ENCODE measurements around the gene GGT6.

GGT6 gene

GRCh38 chr17:4529533-4530152 lies 30.7 kb downstream of the GGT6 start:
- ChIA-PET CTCF (interaction anchor here (0.7 kb wide), 1 partner anchor 109 kb away, joined by 4 read pairs; no protein-coding TSS in a partner anchor), POLR2A (no interaction called here)
- TF ChIP-seq KLF10 (tag by site-specific recombination; IDR thresholded peaks at IDR 0.05) (no peak), ZIC2 (tag by site-specific recombination; IDR thresholded peaks at IDR 0.05) (no peak)
- TF ChIP-seq, protein P1, sequence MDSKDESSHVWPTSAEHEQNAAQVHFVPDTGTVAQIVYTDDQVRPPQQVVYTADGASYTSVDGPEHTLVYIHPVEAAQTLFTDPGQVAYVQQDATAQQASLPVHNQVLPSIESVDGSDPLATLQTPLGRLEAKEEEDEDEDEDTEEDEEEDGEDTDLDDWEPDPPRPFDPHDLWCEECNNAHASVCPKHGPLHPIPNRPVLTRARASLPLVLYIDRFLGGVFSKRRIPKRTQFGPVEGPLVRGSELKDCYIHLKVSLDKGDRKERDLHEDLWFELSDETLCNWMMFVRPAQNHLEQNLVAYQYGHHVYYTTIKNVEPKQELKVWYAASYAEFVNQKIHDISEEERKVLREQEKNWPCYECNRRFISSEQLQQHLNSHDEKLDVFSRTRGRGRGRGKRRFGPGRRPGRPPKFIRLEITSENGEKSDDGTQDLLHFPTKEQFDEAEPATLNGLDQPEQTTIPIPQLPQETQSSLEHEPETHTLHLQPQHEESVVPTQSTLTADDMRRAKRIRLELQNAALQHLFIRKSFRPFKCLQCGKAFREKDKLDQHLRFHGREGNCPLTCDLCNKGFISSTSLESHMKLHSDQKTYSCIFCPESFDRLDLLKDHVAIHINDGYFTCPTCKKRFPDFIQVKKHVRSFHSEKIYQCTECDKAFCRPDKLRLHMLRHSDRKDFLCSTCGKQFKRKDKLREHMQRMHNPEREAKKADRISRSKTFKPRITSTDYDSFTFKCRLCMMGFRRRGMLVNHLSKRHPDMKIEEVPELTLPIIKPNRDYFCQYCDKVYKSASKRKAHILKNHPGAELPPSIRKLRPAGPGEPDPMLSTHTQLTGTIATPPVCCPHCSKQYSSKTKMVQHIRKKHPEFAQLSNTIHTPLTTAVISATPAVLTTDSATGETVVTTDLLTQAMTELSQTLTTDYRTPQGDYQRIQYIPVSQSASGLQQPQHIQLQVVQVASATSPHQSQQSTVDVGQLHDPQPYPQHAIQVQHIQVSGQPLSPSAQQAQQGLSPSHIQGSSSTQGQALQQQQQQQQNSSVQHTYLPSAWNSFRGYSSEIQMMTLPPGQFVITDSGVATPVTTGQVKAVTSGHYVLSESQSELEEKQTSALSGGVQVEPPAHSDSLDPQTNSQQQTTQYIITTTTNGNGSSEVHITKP (tag by site-specific recombination; IDR thresholded peaks at IDR 0.05): peak; percentile 91
- Histone ChIP-seq H3K4me1 (ENCODE audit: control insufficient read depth, insufficient read depth, low read length) (no peaks in the 10 kb centered on the region), H3K36me3 (ENCODE audit: control insufficient read depth in 2 of 2, insufficient read depth in 1 of 2, low read length in 2 of 2) (no peaks in the 10 kb centered on the region), H3K27ac (ENCODE audit: extremely low read depth, low read depth, low read length) (no peak overlapping the region), H3K4me3 (ENCODE audit: low read depth, low read length) (no peak overlapping the region), H3K9me3 (ENCODE audit: control insufficient read depth, insufficient read depth, low read depth, low read length) (no peaks in the 10 kb centered on the region)

- no peaks in the 10 kb centered on the region for H3K4me1 ChIP-seq (ENCODE audit: control insufficient read depth, insufficient read depth, low read length)
- no peaks in the 10 kb centered on the region for H3K36me3 ChIP-seq (ENCODE audit: control insufficient read depth in 2 of 2, insufficient read depth in 1 of 2, low read length in 2 of 2)
- no peak overlapping the region for H3K27ac ChIP-seq (ENCODE audit: extremely low read depth, low read depth, low read length)
- no peak for TF ChIP-seq ATF2 (tag by site-specific recombination; IDR thresholded peaks at IDR 0.05; ENCODE audit: low read depth)
- TF ChIP-seq, protein P2, sequence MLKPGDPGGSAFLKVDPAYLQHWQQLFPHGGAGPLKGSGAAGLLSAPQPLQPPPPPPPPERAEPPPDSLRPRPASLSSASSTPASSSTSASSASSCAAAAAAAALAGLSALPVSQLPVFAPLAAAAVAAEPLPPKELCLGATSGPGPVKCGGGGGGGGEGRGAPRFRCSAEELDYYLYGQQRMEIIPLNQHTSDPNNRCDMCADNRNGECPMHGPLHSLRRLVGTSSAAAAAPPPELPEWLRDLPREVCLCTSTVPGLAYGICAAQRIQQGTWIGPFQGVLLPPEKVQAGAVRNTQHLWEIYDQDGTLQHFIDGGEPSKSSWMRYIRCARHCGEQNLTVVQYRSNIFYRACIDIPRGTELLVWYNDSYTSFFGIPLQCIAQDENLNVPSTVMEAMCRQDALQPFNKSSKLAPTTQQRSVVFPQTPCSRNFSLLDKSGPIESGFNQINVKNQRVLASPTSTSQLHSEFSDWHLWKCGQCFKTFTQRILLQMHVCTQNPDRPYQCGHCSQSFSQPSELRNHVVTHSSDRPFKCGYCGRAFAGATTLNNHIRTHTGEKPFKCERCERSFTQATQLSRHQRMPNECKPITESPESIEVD (tag by site-specific recombination; IDR thresholded peaks at IDR 0.05): no peak
- TF ChIP-seq, protein P3, sequence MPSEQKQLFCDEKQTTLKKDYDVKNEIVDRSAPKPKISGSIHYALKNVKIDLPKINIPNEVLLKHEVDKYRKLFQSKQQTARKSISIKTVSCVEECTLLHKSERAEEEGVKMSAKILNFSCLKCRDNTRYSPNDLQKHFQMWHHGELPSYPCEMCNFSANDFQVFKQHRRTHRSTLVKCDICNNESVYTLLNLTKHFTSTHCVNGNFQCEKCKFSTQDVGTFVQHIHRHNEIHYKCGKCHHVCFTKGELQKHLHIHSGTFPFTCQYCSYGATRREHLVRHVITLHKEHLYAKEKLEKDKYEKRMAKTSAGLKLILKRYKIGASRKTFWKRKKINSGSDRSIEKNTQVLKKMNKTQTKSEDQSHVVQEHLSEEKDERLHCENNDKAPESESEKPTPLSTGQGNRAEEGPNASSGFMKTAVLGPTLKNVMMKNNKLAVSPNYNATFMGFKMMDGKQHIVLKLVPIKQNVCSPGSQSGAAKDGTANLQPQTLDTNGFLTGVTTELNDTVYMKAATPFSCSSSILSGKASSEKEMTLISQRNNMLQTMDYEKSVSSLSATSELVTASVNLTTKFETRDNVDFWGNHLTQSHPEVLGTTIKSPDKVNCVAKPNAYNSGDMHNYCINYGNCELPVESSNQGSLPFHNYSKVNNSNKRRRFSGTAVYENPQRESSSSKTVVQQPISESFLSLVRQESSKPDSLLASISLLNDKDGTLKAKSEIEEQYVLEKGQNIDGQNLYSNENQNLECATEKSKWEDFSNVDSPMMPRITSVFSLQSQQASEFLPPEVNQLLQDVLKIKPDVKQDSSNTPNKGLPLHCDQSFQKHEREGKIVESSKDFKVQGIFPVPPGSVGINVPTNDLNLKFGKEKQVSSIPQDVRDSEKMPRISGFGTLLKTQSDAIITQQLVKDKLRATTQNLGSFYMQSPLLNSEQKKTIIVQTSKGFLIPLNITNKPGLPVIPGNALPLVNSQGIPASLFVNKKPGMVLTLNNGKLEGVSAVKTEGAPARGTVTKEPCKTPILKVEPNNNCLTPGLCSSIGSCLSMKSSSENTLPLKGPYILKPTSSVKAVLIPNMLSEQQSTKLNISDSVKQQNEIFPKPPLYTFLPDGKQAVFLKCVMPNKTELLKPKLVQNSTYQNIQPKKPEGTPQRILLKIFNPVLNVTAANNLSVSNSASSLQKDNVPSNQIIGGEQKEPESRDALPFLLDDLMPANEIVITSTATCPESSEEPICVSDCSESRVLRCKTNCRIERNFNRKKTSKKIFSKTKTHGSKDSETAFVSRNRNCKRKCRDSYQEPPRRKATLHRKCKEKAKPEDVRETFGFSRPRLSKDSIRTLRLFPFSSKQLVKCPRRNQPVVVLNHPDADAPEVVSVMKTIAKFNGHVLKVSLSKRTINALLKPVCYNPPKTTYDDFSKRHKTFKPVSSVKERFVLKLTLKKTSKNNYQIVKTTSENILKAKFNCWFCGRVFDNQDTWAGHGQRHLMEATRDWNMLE (tag by site-specific recombination; conservative IDR thresholded peaks at IDR 0.05; ENCODE audit: low read depth): no peak
- H3K4me3 ChIP-seq (ENCODE audit: low read depth, low read length): no peak overlapping the region
- no peaks in the 10 kb centered on the region for H3K9me3 ChIP-seq (ENCODE audit: control insufficient read depth, insufficient read depth, low read depth, low read length)
- ChIA-PET CTCF (interaction anchor here (0.6 to 1.6 kb wide), 6 partner anchors 9 to 809 kb away, joined by 3 to 6 read pairs (median 3); no protein-coding TSS in a partner anchor), POLR2A (interaction anchor here (1.1 kb wide), 1 partner anchor 28 kb away, joined by 3 read pairs; no protein-coding TSS in a partner anchor)
Measured at GRCh38 chr17:4527566-4528125, 32.7 kb downstream of the GGT6 start.

Data from HEK293 (cell line).